H9 (cell line): ENCODE measurements around the gene PLEKHA8. TPM values are rescaled to one million over a fixed set of nuclear protein-coding genes. Genes with fewer than 3 reads are reported as not detected.

ENCODE experiments used
- DNase-seq: peaks from one replicate; pipeline ENCODE4 v3.0.0-alpha.2; 2017
- H2AFZ ChIP-seq: one replicate; pipeline ENCODE4 v1.6.1; 2013; ENCODE audit warnings: mild to moderate bottlenecking, low read length, control low read depth, moderate library complexity
- H2AK5ac ChIP-seq: 2 replicates; pipeline ENCODE4 v1.6.1; 2013; ENCODE audit warnings: low read length, control low read depth, mixed read lengths; ENCODE audit not compliant: insufficient read length
- H2BK120ac ChIP-seq: one replicate; pipeline ENCODE4 v1.6.1; 2013; ENCODE audit warnings: low read depth, mild to moderate bottlenecking, low read length, control low read depth, inconsistent platforms; ENCODE audit not compliant: poor library complexity, severe bottlenecking
- H2BK12ac ChIP-seq: 2 replicates; pipeline ENCODE4 v1.6.1; 2013; ENCODE audit warnings: low read length, control low read depth, mixed read lengths, low read depth; ENCODE audit not compliant: insufficient read length
- H2BK15ac ChIP-seq: 2 replicates; pipeline ENCODE4 v1.6.1; 2013; ENCODE audit warnings: low read depth, low read length, control low read depth
- H2BK20ac ChIP-seq: one replicate; pipeline ENCODE4 v1.6.1; 2013; ENCODE audit warnings: low read depth, mild to moderate bottlenecking, low read length, control low read depth, inconsistent platforms; ENCODE audit not compliant: poor library complexity, severe bottlenecking
- H2BK5ac ChIP-seq: 2 replicates; pipeline ENCODE4 v1.6.1; 2013; ENCODE audit warnings: low read length, control low read depth, mixed read lengths; ENCODE audit not compliant: insufficient read length
- H3K14ac ChIP-seq: 2 replicates; pipeline ENCODE4 v1.6.1; 2013; ENCODE audit warnings: low read length, control low read depth; ENCODE audit not compliant: insufficient read depth
- H3K18ac ChIP-seq: 2 replicates; pipeline ENCODE4 v1.6.1; 2013; ENCODE audit warnings: low read depth, mild to moderate bottlenecking, mixed read lengths, low read length, control low read depth; ENCODE audit not compliant: insufficient read length
- H3K23ac ChIP-seq: 2 replicates; pipeline ENCODE4 v1.6.1; 2013; ENCODE audit warnings: low read length, control low read depth, mixed read lengths, low read depth; ENCODE audit not compliant: insufficient read length
- H3K23me2 ChIP-seq: 2 replicates; pipeline ENCODE4 v1.6.1; 2013; ENCODE audit warnings: low read depth, mild to moderate bottlenecking, mixed read lengths, low read length, control low read depth; ENCODE audit not compliant: insufficient read length, poor library complexity, severe bottlenecking
- H3K27ac ChIP-seq: 2 replicates; pipeline ENCODE4 v1.5.1; 2013; ENCODE audit warnings: low read length, control low read depth, mixed read lengths, low read depth; ENCODE audit not compliant: insufficient read length
- H3K27me3 ChIP-seq: 2 replicates; pipeline ENCODE4 v1.6.1; 2013; ENCODE audit warnings: low read length, control low read depth, inconsistent platforms; ENCODE audit not compliant: insufficient read depth
- H3K4ac ChIP-seq: 2 replicates; pipeline ENCODE4 v1.6.1; 2013; ENCODE audit warnings: low read depth, mild to moderate bottlenecking, control low read depth, inconsistent platforms, low read length, moderate library complexity
- H3K4me1 ChIP-seq: 2 replicates; pipeline ENCODE4 v1.6.1; 2013; ENCODE audit warnings: low read length, control low read depth, inconsistent platforms; ENCODE audit not compliant: insufficient read depth
- H3K4me2 ChIP-seq: 2 replicates; pipeline ENCODE4 v1.6.1; 2013; ENCODE audit warnings: low read length, control low read depth, mixed read lengths; ENCODE audit not compliant: insufficient read length, insufficient read depth
- H3K56ac ChIP-seq: 2 replicates; pipeline ENCODE4 v1.6.1; 2013; ENCODE audit warnings: low read depth, mild to moderate bottlenecking, mixed read lengths, low read length, control low read depth; ENCODE audit not compliant: insufficient read length
- H3K79me1 ChIP-seq: 2 replicates; pipeline ENCODE4 v1.6.1; 2013; ENCODE audit warnings: low read depth, mild to moderate bottlenecking, moderate library complexity, low read length, control low read depth, inconsistent platforms; ENCODE audit not compliant: insufficient read depth, poor library complexity, severe bottlenecking
- H3K79me2 ChIP-seq: 2 replicates; pipeline ENCODE4 v1.6.1; 2013; ENCODE audit warnings: low read length, control low read depth, inconsistent platforms; ENCODE audit not compliant: insufficient read depth
- H3K9ac ChIP-seq: 2 replicates; pipeline ENCODE4 v1.6.1; 2013; ENCODE audit warnings: low read length, control low read depth, mixed read lengths; ENCODE audit not compliant: insufficient read length; ENCODE audit errors: extremely low read depth
- H3K9me3 ChIP-seq: one replicate; pipeline ENCODE4 v1.6.1; 2013; ENCODE audit warnings: low read depth, low read length, inconsistent platforms; ENCODE audit not compliant: control insufficient read depth
- H3T11ph ChIP-seq: one replicate; pipeline ENCODE4 v1.6.1; 2013; ENCODE audit warnings: mild to moderate bottlenecking, low read length, control low read depth, inconsistent platforms
- H4K20me1 ChIP-seq: one replicate; pipeline ENCODE4 v1.6.1; 2013; ENCODE audit not compliant: control insufficient read depth, insufficient read length, insufficient read depth
- H4K5ac ChIP-seq: 2 replicates; pipeline ENCODE4 v1.6.1; 2013; ENCODE audit warnings: low read depth, mild to moderate bottlenecking, mixed read lengths, low read length, control low read depth; ENCODE audit not compliant: insufficient read length
- H4K8ac ChIP-seq: replicated peaks from 2 replicates; pipeline ENCODE4 v1.6.1; 2013; ENCODE audit warnings: low read length, control low read depth, mixed read lengths, low read depth; ENCODE audit not compliant: insufficient read length
- H4K91ac ChIP-seq: 2 replicates; pipeline ENCODE4 v1.6.1; 2013; ENCODE audit warnings: low read depth, mild to moderate bottlenecking, moderate library complexity, mixed read lengths, low read length, control low read depth; ENCODE audit not compliant: insufficient read length
- H3K27ac Mint-ChIP-seq, 3 experiments: 2 replicates in 2 of 3; 3 replicates in 1 of 3; pipeline ENCODE4 v1.8.0; 2020 to 2021; ENCODE audit warnings: mixed read lengths in 3 of 3, mild to moderate bottlenecking in 1 of 3, moderate library complexity in 1 of 3
- H3K27me3 Mint-ChIP-seq: 2 replicates; pipeline ENCODE4 v1.8.0; 2021; ENCODE audit warnings: low read depth, mild to moderate bottlenecking, moderate library complexity, mixed read lengths
- H3K36me3 Mint-ChIP-seq, 3 experiments: 2 replicates in 2 of 3; 3 replicates in 1 of 3; pipeline ENCODE4 v1.8.0; 2020 to 2021; ENCODE audit warnings: low read depth in 3 of 3, mixed read lengths in 3 of 3; ENCODE audit not compliant: insufficient read depth in 1 of 3
- H3K4me1 Mint-ChIP-seq, 2 experiments: 2 replicates each; pipeline ENCODE4 v1.8.0; 2020; ENCODE audit warnings: mixed read lengths in 2 of 2
- H3K4me3 Mint-ChIP-seq, 2 experiments: 2 replicates in 1 of 2; 3 replicates in 1 of 2; pipeline ENCODE4 v1.8.0; 2020 to 2021; ENCODE audit warnings: mild to moderate bottlenecking in 2 of 2, mixed read lengths in 2 of 2, moderate library complexity in 1 of 2
- H3K9me3 Mint-ChIP-seq, 2 experiments: 2 replicates in 1 of 2; 3 replicates in 1 of 2; pipeline ENCODE4 v1.8.0; 2020; ENCODE audit warnings: mild to moderate bottlenecking in 2 of 2, mixed read lengths in 2 of 2, moderate library complexity in 1 of 2
- WGBS: extraction: QIAGEN DNeasy Blood & Tissue Kit; methylation state at CpG from one replicate; pipeline ENCODE4 v1.1.7; 2013; ENCODE audit warnings: missing lambda C conversion rate, low lambda C conversion rate, mixed read lengths; ENCODE audit not compliant: insufficient read length; ENCODE audit errors: extremely low coverage; 5-methylcytosine and 5-hydroxymethylcytosine counted together
- total RNA-seq: library from RNA; stranded (reverse); gene quantifications from 2 replicates; pipeline ENCODE4 v1.2.1, GENCODE V29; 2021
- TF ChIP-seq, protein P1 (sequence below): fragments of 200-600 bp; sonication (generic); conservative IDR thresholded peaks from 3 replicates; pipeline ENCODE4 v1.8.0; 2021; ENCODE audit warnings: antibody characterized with exemption, mild to moderate bottlenecking

The PLEKHA8 gene
- total RNA-seq, 1 experiment from 2014 or later, result 37.0 TPM

DNA sequence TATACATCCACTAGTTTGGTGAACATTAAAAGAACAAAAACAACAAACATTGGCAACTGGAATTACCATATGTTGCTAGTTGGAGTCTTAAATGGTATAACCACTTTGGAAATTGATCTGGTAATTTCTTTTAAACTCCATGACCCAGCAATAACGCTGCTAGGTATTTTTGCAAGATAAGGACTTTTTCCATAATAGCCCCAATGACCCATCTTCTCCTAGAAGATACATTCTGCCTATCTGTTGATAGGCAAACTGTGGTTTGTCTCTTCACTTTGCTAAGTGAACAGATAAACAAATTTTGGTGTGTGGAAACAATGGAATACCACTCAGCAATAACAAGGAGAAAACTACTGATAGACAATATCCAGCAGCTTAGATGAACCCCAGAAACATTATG is 75.9 kb downstream of the PLEKHA8 start:
- no peaks in the 10 kb centered on the region for H3K23me2 ChIP-seq
- no peak overlapping the region for H3T11ph ChIP-seq
- H2BK20ac ChIP-seq, result no peak overlapping the region
- H3K79me1 ChIP-seq, result no peaks in the 10 kb centered on the region
- TF ChIP-seq, protein P1, sequence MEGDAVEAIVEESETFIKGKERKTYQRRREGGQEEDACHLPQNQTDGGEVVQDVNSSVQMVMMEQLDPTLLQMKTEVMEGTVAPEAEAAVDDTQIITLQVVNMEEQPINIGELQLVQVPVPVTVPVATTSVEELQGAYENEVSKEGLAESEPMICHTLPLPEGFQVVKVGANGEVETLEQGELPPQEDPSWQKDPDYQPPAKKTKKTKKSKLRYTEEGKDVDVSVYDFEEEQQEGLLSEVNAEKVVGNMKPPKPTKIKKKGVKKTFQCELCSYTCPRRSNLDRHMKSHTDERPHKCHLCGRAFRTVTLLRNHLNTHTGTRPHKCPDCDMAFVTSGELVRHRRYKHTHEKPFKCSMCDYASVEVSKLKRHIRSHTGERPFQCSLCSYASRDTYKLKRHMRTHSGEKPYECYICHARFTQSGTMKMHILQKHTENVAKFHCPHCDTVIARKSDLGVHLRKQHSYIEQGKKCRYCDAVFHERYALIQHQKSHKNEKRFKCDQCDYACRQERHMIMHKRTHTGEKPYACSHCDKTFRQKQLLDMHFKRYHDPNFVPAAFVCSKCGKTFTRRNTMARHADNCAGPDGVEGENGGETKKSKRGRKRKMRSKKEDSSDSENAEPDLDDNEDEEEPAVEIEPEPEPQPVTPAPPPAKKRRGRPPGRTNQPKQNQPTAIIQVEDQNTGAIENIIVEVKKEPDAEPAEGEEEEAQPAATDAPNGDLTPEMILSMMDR, result no peak
- Mint-ChIP-seq H3K4me1 (no peaks in the 10 kb centered on the region), H3K27ac (no peak overlapping the region), H3K9me3 (peaks cover 9 to 11% of the 10 kb centered on the region in 2 experiments), H3K27me3 (no peaks in the 10 kb centered on the region), H3K36me3 (peaks cover 8 to 20% (median 11%) of the 10 kb centered on the region in 3 experiments), H3K4me3 (no peak overlapping the region)
- no peak overlapping the region for H2AK5ac ChIP-seq
- H3K56ac ChIP-seq, result no peak overlapping the region
- no CpG with 5 or more reads among the region's 1 CpG for WGBS
- H4K8ac ChIP-seq, result no peak overlapping the region
- DNase-seq, result no peak
- H3K18ac ChIP-seq, result no peak overlapping the region
- no peak overlapping the region for H3K23ac ChIP-seq
- H3K79me2 ChIP-seq, result no peaks in the 10 kb centered on the region
- H3K14ac ChIP-seq, result no peak overlapping the region
- H3K4me2 ChIP-seq, result no peak overlapping the region
- no peak overlapping the region for H2BK12ac ChIP-seq
- no peak overlapping the region for H2BK5ac ChIP-seq
- H3K4ac ChIP-seq, result no peak overlapping the region
- H3K27me3 ChIP-seq, result no peaks in the 10 kb centered on the region
- no peak overlapping the region for H4K5ac ChIP-seq
- H3K9me3 ChIP-seq, result peaks cover 7% of the 10 kb centered on the region
- no peak overlapping the region for H2AFZ ChIP-seq
- no peak overlapping the region for H3K9ac ChIP-seq
- H3K27ac ChIP-seq, result no peak overlapping the region
- H4K20me1 ChIP-seq, result no peaks in the 10 kb centered on the region
- H4K91ac ChIP-seq, result no peak overlapping the region
- no peak overlapping the region for H2BK15ac ChIP-seq
- H3K4me1 ChIP-seq, result no peaks in the 10 kb centered on the region
- H2BK120ac ChIP-seq, result no peak overlapping the region
